Natural killer cell (primary cell): Measurements from ENCODE around the gene GTF2F1. TPM values are rescaled to one million over a fixed set of nuclear protein-coding genes. Genes with fewer than 3 reads are reported as not detected.
"Not testable (repeated sequence)": the region's sequence is repeated elsewhere in the genome, so short reads cannot be mapped to it uniquely, and the experiment has no call there.

Experiments
- ATAC-seq, 3 donors: fragments of 150-1000 bp in 2 of 3; fragments of 200-7000 bp in 1 of 3; cut with Tn5 transposase; 1 replicate in 1 of 3; 2 replicates in 2 of 3; pipeline ENCODE4 v1.10.0; 2021; ENCODE audit warnings: mild to moderate bottlenecking in 2 of 3, moderate library complexity in 2 of 3
- DNase-seq, 2 donors: peaks; one replicate each; pipeline versions ENCODE4 v3.0.0 to v3.0.0-alpha.2; 2013 to 2021; ENCODE audit warnings: mixed read lengths in 1 of 2
- H3K27ac ChIP-seq: one replicate; pipeline ENCODE4 v1.5.1; 2013; ENCODE audit warnings: mild to moderate bottlenecking, low read length
- H3K27me3 ChIP-seq: one replicate; pipeline ENCODE4 v1.6.1; 2013; ENCODE audit warnings: low read length; ENCODE audit not compliant: control insufficient read depth, insufficient read depth
- H3K36me3 ChIP-seq: one replicate; pipeline ENCODE4 v1.6.1; 2013; ENCODE audit warnings: low read length; ENCODE audit not compliant: control insufficient read depth, insufficient read depth
- H3K4me1 ChIP-seq: one replicate; pipeline ENCODE4 v1.6.1; 2013; ENCODE audit warnings: low read length; ENCODE audit not compliant: control insufficient read depth, insufficient read depth
- H3K4me3 ChIP-seq: one replicate; pipeline ENCODE4 v1.5.1; 2013; ENCODE audit warnings: low read length
- H3K9me3 ChIP-seq: one replicate; pipeline ENCODE4 v1.6.1; 2013; ENCODE audit warnings: low read length; ENCODE audit not compliant: control insufficient read depth, insufficient read depth
- H3K27ac Mint-ChIP-seq, 2 donors: one replicate each; pipeline ENCODE4 v1.8.0; 2022; ENCODE audit warnings: mild to moderate bottlenecking in 2 of 2, mixed read lengths in 2 of 2, moderate library complexity in 1 of 2
- H3K27me3 Mint-ChIP-seq, 2 donors: one replicate each; pipeline ENCODE4 v1.8.0; 2022; ENCODE audit warnings: low read depth in 2 of 2, mixed read lengths in 2 of 2
- H3K36me3 Mint-ChIP-seq: one replicate; pipeline ENCODE4 v1.8.0; 2022; ENCODE audit warnings: mixed read lengths
- H3K4me1 Mint-ChIP-seq, 2 donors: one replicate each; pipeline ENCODE4 v1.8.0; 2022; ENCODE audit warnings: mixed read lengths in 2 of 2
- H3K4me3 Mint-ChIP-seq: one replicate; pipeline ENCODE4 v1.8.0; 2022; ENCODE audit warnings: mild to moderate bottlenecking, moderate library complexity, mixed read lengths
- H3K9me3 Mint-ChIP-seq, 2 donors: one replicate each; pipeline ENCODE4 v1.8.0; 2022; ENCODE audit warnings: mixed read lengths in 2 of 2
- CTCF ChIP-seq: fragments of 200-600 bp; IDR thresholded peaks from one replicate; pipeline ENCODE4 v1.8.0; 2022; ENCODE audit warnings: antibody characterized with exemption
- WGBS: methylation state at CpG from one replicate; pipeline ENCODE4 v1.1.7; 2013; ENCODE audit warnings: missing lambda C conversion rate; ENCODE audit not compliant: insufficient coverage; 5-methylcytosine and 5-hydroxymethylcytosine counted together
- intact Hi-C: fragments of 100-400 bp; cut with micrococcal nuclease; formaldehyde crosslinking; loops from one replicate; pipeline ENCODE4 v1.14.2; 2022
- total RNA-seq, 4 donors: library from RNA; stranded (reverse); fragments of 120-200 nt in 1 of 4; gene quantifications; one replicate each; pipeline versions ENCODE4 v1.2.3 to v1.2.4, GENCODE V29; 2013 to 2022

Gene GTF2F1
- total RNA-seq, 3 donors from 2014 or later (not counting 1 experiment from before 2014, with no cell fraction given): 56.6 to 63.9 (median 63.9) TPM

DNA sequence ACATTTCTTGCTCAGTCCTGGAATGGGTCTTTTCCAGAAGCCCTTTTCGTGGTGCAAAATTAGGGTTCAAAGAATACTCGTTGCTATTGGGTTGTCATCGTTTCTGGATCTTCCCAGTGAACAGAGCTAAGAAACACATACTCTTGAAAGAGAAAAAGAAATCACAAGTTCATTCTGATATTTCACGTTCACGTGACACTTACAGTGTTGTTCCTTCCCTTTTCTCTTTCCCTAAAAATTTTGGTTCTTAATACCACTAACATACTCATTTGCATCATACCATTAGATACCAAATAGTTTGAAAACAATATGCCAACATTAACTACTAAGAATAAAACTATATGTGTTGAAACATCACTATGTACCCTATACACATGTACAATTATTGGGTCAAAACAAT is 13.4 kb upstream of the GTF2F1 start:
- H3K36me3 ChIP-seq: no peaks in the 10 kb centered on the region
- H3K27me3 Mint-ChIP-seq: no peaks in the 10 kb centered on the region
- no peaks in the 10 kb centered on the region for H3K36me3 Mint-ChIP-seq
- no peak for ATAC-seq
- no peaks in the 10 kb centered on the region for H3K4me1 ChIP-seq
- no peak for DNase-seq
- H3K27ac ChIP-seq: no peak overlapping the region
- no peak for TF ChIP-seq CTCF
- intact Hi-C loops: no loop called here
- no peaks in the 10 kb centered on the region for H3K27me3 ChIP-seq
- H3K4me3 Mint-ChIP-seq: no peak overlapping the region
- no peaks in the 10 kb centered on the region for H3K9me3 ChIP-seq
- H3K4me1 Mint-ChIP-seq: no peaks in the 10 kb centered on the region
- no peak overlapping the region for H3K4me3 ChIP-seq
- 64% methylated on average over 5 of the region's 5 CpGs for WGBS
- H3K27ac Mint-ChIP-seq: no peak overlapping the region
- H3K9me3 Mint-ChIP-seq: no peaks in the 10 kb centered on the region

DNA sequence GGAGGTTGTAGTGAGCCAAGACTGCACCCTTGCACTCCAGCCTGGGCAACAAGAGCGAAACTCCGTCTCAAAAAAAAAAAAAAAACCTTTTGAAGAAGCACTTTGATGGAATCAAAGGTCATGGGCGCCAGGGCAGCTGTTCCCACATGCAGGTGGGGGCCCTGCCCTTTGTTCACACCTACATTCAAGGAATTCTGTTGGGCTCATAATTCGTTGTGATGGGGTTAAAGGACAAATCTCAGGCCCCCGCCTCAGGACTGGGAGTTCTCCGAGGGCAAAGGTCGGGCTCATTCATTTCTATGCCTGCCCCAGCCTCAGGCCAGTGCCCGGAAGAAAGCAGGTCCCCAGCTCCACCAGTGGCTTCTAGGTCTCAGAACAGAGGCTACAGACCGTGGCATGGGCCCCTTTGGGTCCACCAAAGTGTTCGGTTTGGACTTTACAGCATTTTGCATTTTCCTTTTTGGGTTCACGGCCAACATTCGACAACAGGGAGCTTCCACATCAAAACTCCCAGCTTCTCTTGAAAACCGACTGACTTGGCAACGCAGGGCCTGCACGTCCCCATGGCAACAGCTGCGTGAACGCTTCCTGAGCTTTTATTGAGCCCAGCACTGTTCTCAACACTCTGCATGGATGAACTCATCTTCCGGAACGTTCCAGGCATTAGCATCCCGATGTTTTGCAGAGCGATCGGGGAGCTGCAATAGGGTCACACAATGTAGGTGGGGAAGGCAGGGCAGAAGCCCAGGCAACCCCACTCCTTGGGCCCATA is 10.1 kb upstream of the GTF2F1 start:
- Histone ChIP-seq H3K4me1 (no peaks in the 10 kb centered on the region), H3K27me3 (no peaks in the 10 kb centered on the region), H3K9me3 (no peaks in the 10 kb centered on the region), H3K27ac (no peak overlapping the region), H3K4me3 (no peak overlapping the region), H3K36me3 (no peaks in the 10 kb centered on the region)
- WGBS: 84% methylated on average over 22 of the region's 22 CpGs
- no peak overlapping the region for H3K4me3 Mint-ChIP-seq
- no peaks in the 10 kb centered on the region for H3K9me3 Mint-ChIP-seq
- no peak for TF ChIP-seq CTCF
- intact Hi-C loops: no loop called here
- H3K27me3 Mint-ChIP-seq: no peaks in the 10 kb centered on the region
- ATAC-seq: no peak
- no peak for DNase-seq
- no peak overlapping the region for H3K27ac Mint-ChIP-seq
- H3K36me3 Mint-ChIP-seq: no peaks in the 10 kb centered on the region
- H3K4me1 Mint-ChIP-seq: no peaks in the 10 kb centered on the region

DNA sequence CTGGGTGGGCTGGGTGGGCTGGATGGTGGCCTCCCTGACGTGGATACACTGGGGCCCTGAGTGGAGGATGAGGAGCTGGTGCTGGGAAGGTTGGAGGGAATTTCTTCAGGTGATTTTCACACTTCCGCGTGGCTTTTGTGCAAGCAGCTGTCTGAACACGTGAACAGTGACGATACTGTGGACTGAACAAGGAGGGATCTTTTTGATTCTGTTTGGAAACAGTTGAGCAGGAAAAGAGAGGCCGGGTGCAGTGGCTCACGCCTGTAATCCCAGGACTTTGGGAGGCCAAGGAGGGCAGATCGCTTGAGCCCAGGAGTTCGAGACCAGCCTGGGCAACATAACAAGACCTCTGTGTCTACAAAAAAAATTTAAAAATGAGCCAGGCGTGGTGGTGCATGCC is 9.1 kb upstream of the GTF2F1 start:
- Histone ChIP-seq H3K4me3 (no peak overlapping the region), H3K4me1 (no peaks in the 10 kb centered on the region), H3K36me3 (no peaks in the 10 kb centered on the region), H3K9me3 (no peaks in the 10 kb centered on the region), H3K27ac (no peak overlapping the region), H3K27me3 (no peaks in the 10 kb centered on the region)
- Mint-ChIP-seq H3K27me3 (no peaks in the 10 kb centered on the region), H3K4me3 (no peak overlapping the region), H3K27ac (no peak overlapping the region), H3K9me3 (no peaks in the 10 kb centered on the region), H3K36me3 (no peaks in the 10 kb centered on the region), H3K4me1 (no peaks in the 10 kb centered on the region)
- WGBS: 81% methylated on average over 10 of the region's 10 CpGs
- TF ChIP-seq CTCF: no peak
- intact Hi-C loops: no loop called here
- DNase-seq: no peak
- ATAC-seq: no peak

DNA sequence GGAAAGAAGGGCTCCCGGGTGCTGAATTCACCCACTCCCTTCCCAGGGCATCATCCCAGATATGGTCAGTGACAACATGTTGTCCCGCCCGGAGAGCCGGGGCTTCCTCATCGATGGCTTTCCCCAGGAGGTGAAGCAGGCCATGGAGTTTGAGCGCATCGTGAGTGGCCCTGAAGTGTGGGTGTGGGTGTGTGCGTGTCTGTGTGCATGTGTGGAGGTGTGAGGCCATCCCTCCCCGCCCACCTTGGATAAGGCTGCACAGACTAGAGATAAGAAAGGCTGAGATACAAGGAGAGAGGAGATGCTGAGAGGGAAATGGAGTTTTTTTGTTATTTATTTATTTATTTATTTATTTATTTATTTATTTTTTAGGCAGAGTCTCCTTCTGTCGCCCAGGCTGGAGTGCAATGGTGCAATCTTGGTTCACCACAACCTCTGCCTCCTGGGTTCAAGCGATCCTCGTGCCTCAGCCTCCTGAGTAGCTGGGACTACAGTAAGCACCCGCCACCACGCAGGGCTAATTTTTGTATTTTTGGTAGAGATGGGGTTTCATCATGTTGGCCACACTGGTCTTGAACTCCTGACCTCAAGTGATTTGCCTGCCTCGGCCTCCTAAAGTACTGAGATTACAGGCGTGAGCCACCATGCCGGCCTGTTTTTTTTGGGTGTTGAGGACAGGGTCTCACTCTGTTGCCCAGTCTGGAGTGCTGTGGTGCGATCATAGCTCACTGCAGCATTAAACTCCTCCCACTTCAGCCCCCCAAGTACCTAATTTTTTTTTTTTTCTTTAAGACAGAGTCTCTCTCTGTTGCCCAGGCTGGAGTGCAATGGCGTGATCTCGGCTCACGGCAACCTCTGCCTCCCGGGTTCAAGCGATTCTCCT is 7.3 kb upstream of the GTF2F1 start:
- intact Hi-C loops: not testable (repeated sequence)

More for the DNA sequence above, 7.3 kb upstream of the GTF2F1 start:
- not testable (repeated sequence) for H3K9me3 Mint-ChIP-seq, H3K27me3 Mint-ChIP-seq, ATAC-seq, H3K9me3 ChIP-seq, H3K36me3 Mint-ChIP-seq, H3K27ac ChIP-seq, H3K4me3 ChIP-seq, H3K27ac Mint-ChIP-seq, DNase-seq, H3K4me1 Mint-ChIP-seq, H3K36me3 ChIP-seq, H3K4me1 ChIP-seq, H3K27me3 ChIP-seq, H3K4me3 Mint-ChIP-seq
- 87% methylated on average over 20 of the region's 23 CpGs for WGBS
